Measurements from ENCODE around the gene NDST1. TPM values are rescaled to one million over a fixed set of nuclear protein-coding genes. Genes with fewer than 3 reads are reported as not detected.

Gene NDST1
- total RNA-seq, 1 donor from 2014 or later: 321 TPM

DNA sequence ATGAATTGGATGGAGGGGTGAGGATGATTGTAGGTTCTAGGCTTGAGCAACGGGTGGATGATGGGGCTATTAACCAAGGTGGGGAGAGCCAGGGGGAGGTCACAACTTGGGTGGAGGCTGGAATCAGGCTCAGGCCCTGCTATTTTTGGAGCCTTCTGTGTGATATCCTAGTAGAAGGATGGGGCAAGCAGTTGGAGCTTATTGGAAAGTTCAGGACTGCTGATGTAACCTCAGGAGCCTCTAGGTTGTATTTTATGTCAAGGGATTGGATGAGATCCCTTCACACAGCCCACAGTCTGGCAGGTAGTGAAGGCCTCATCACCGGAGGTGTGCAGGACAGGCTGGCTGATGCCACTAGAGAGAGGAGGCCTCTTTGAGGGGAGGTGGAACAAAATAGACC is 47.1 kb upstream of the NDST1 start:
- peak overlapping the region; percentile 38 for H3K27ac Mint-ChIP-seq (ENCODE audit: unreplicated experiment)
- peaks cover 1% of the 10 kb centered on the region for H3K9me3 Mint-ChIP-seq (ENCODE audit: unreplicated experiment)
- H3K4me1 Mint-ChIP-seq (ENCODE audit: low read depth, unreplicated experiment): peaks cover 33% of the 10 kb centered on the region
- Histone ChIP-seq H3K79me2 (ENCODE audit: insufficient read depth, low read length) (no peaks in the 10 kb centered on the region), H3K4me1 (ENCODE audit: insufficient read depth, low read length) (peaks cover 8% of the 10 kb centered on the region), H4K20me1 (ENCODE audit: insufficient read depth, low read length) (no peaks in the 10 kb centered on the region), H3K4me2 (ENCODE audit: low read length) (no peak overlapping the region), H3K36me3 (ENCODE audit: insufficient read depth, low read length) (no peaks in the 10 kb centered on the region), H3K9ac (ENCODE audit: low read length) (no peak overlapping the region), H3K27me3 (ENCODE audit: insufficient read depth, low read length) (no peaks in the 10 kb centered on the region), H2AFZ (ENCODE audit: low read depth, low read length) (no peak overlapping the region), H3K9me3 (ENCODE audit: insufficient read depth, low read depth, low read length) (no peaks in the 10 kb centered on the region), H3K27ac (ENCODE audit: low read depth, low read length) (no peak overlapping the region), H3K4me3 (ENCODE audit: insufficient read depth, low read depth, low read length) (no peak overlapping the region)
- H3K27me3 Mint-ChIP-seq (ENCODE audit: low read depth, unreplicated experiment): no peaks in the 10 kb centered on the region
- TF ChIP-seq, protein P1, sequence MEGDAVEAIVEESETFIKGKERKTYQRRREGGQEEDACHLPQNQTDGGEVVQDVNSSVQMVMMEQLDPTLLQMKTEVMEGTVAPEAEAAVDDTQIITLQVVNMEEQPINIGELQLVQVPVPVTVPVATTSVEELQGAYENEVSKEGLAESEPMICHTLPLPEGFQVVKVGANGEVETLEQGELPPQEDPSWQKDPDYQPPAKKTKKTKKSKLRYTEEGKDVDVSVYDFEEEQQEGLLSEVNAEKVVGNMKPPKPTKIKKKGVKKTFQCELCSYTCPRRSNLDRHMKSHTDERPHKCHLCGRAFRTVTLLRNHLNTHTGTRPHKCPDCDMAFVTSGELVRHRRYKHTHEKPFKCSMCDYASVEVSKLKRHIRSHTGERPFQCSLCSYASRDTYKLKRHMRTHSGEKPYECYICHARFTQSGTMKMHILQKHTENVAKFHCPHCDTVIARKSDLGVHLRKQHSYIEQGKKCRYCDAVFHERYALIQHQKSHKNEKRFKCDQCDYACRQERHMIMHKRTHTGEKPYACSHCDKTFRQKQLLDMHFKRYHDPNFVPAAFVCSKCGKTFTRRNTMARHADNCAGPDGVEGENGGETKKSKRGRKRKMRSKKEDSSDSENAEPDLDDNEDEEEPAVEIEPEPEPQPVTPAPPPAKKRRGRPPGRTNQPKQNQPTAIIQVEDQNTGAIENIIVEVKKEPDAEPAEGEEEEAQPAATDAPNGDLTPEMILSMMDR (IDR thresholded peaks at IDR 0.05; ENCODE audit: insufficient read depth, low read depth, low read length): no peak
- no peak for TF ChIP-seq EZH2 (IDR thresholded peaks at IDR 0.05; ENCODE audit: insufficient read depth, low read length)
- no peak overlapping the region for H3K4me3 Mint-ChIP-seq (ENCODE audit: unreplicated experiment)
- FAIRE-seq (no peak), DNase-seq (ENCODE audit: low read depth) (no peak)
- no peaks in the 10 kb centered on the region for H3K36me3 Mint-ChIP-seq (ENCODE audit: low read depth, unreplicated experiment)

DNA sequence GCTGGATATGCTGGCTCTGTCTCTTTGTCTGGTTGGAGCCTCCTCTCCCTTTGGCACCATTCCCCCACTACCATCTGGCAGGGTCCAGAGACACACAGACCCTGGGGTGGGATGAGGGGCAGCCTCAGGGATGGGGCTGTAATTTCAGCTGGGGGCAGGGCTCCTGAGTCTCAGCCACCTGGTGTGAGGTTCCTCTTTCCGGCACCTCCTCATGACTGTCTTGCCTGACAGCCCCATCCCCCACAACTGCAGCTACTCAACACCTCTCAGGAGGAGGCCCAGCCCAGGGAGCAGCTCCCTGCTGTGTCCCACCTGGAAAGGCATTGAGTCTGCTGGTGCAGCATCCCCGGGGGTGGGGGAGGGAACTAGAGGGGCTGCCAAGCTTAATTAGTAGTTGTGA is 46.7 kb upstream of the NDST1 start:
- Histone ChIP-seq H3K79me2 (ENCODE audit: insufficient read depth, low read length) (no peaks in the 10 kb centered on the region), H3K4me3 (ENCODE audit: insufficient read depth, low read depth, low read length) (no peak overlapping the region), H3K4me2 (ENCODE audit: low read length) (no peak overlapping the region), H3K9me3 (ENCODE audit: insufficient read depth, low read depth, low read length) (no peaks in the 10 kb centered on the region), H3K4me1 (ENCODE audit: insufficient read depth, low read length) (peaks cover 8% of the 10 kb centered on the region), H4K20me1 (ENCODE audit: insufficient read depth, low read length) (no peaks in the 10 kb centered on the region), H3K27ac (ENCODE audit: low read depth, low read length) (no peak overlapping the region), H2AFZ (ENCODE audit: low read depth, low read length) (no peak overlapping the region), H3K9ac (ENCODE audit: low read length) (no peak overlapping the region), H3K27me3 (ENCODE audit: insufficient read depth, low read length) (no peaks in the 10 kb centered on the region), H3K36me3 (ENCODE audit: insufficient read depth, low read length) (no peaks in the 10 kb centered on the region)
- Mint-ChIP-seq H3K4me1 (ENCODE audit: low read depth, unreplicated experiment) (peaks cover 33% of the 10 kb centered on the region), H3K27ac (ENCODE audit: unreplicated experiment) (no peak overlapping the region), H3K9me3 (ENCODE audit: unreplicated experiment) (peaks cover 1% of the 10 kb centered on the region), H3K36me3 (ENCODE audit: low read depth, unreplicated experiment) (no peaks in the 10 kb centered on the region), H3K4me3 (ENCODE audit: unreplicated experiment) (no peak overlapping the region), H3K27me3 (ENCODE audit: low read depth, unreplicated experiment) (no peaks in the 10 kb centered on the region)
- FAIRE-seq (no peak), DNase-seq (ENCODE audit: low read depth) (no peak)
- TF ChIP-seq EZH2 (IDR thresholded peaks at IDR 0.05; ENCODE audit: insufficient read depth, low read length): no peak
- TF ChIP-seq, protein P1 (IDR thresholded peaks at IDR 0.05; ENCODE audit: insufficient read depth, low read depth, low read length): no peak

DNA sequence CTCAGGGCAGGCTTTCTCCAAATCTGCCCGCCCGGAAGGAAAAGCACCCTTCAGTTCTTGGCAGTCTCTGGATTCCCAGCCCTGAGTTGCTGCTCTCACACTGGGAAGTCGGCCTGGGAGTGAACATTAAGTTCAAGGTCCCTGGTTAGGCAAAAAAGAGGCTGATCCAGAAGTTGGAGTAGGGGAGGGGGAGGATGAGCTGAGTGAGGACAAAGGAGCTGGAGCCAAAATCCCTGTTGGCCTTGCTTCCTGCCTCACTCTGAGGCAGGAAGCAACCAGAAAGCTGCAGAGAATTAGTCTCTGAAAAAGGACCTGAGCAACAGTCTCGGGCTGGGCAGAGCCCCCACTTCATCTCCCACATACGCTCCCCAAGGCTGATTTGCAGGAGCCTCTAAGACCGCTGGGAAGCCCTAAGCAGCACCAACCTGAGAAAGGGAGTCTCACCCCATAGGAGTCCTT is 43.3 kb upstream of the NDST1 start:
- no peaks in the 10 kb centered on the region for H3K36me3 Mint-ChIP-seq (ENCODE audit: low read depth, unreplicated experiment)
- peaks cover 1% of the 10 kb centered on the region for H3K9me3 Mint-ChIP-seq (ENCODE audit: unreplicated experiment)
- Histone ChIP-seq H3K27ac (ENCODE audit: low read depth, low read length) (no peak overlapping the region), H3K4me1 (ENCODE audit: insufficient read depth, low read length) (peaks cover 17% of the 10 kb centered on the region), H3K9me3 (ENCODE audit: insufficient read depth, low read depth, low read length) (no peaks in the 10 kb centered on the region), H3K27me3 (ENCODE audit: insufficient read depth, low read length) (no peaks in the 10 kb centered on the region), H2AFZ (ENCODE audit: low read depth, low read length) (peak overlapping the region; percentile 38), H4K20me1 (ENCODE audit: insufficient read depth, low read length) (no peaks in the 10 kb centered on the region), H3K4me2 (ENCODE audit: low read length) (no peak overlapping the region), H3K9ac (ENCODE audit: low read length) (peak overlapping the region; percentile 15), H3K4me3 (ENCODE audit: insufficient read depth, low read depth, low read length) (no peak overlapping the region), H3K36me3 (ENCODE audit: insufficient read depth, low read length) (no peaks in the 10 kb centered on the region), H3K79me2 (ENCODE audit: insufficient read depth, low read length) (no peaks in the 10 kb centered on the region)
- no peak for DNase-seq (ENCODE audit: low read depth)
- no peaks in the 10 kb centered on the region for H3K27me3 Mint-ChIP-seq (ENCODE audit: low read depth, unreplicated experiment)
- H3K27ac Mint-ChIP-seq (ENCODE audit: unreplicated experiment): peak overlapping the region; percentile 86
- no peak for TF ChIP-seq EZH2 (IDR thresholded peaks at IDR 0.05; ENCODE audit: insufficient read depth, low read length)
- TF ChIP-seq, protein P1 (IDR thresholded peaks at IDR 0.05; ENCODE audit: insufficient read depth, low read depth, low read length): no peak
- no peak overlapping the region for H3K4me3 Mint-ChIP-seq (ENCODE audit: unreplicated experiment)
- H3K4me1 Mint-ChIP-seq (ENCODE audit: low read depth, unreplicated experiment): peaks cover 31% of the 10 kb centered on the region
- FAIRE-seq: no peak

All from astrocyte (in vitro differentiated cells and primary cell).